Skeletal muscle satellite cell (primary cell): Measurements from ENCODE around the gene SCGB3A2.
"Not testable (repeated sequence)": the region's sequence is repeated elsewhere in the genome, so short reads cannot be mapped to it uniquely, and the experiment has no call there.

Source experiments
- H3K27me3 ChIP-seq: 2 replicates; pipeline ENCODE4 v1.7.0; 2013; ENCODE audit warnings: low read length; ENCODE audit not compliant: control insufficient read depth, insufficient read depth
- H3K36me3 ChIP-seq: 2 replicates; pipeline ENCODE4 v1.7.0; 2013; ENCODE audit warnings: mild to moderate bottlenecking, control low read depth, low read length; ENCODE audit not compliant: insufficient read depth
- H3K4me1 ChIP-seq: 2 replicates; pipeline ENCODE4 v1.7.0; 2013; ENCODE audit warnings: low read length; ENCODE audit not compliant: control insufficient read depth, insufficient read depth
- H3K4me2 ChIP-seq: 2 replicates; pipeline ENCODE4 v1.7.0; 2013; ENCODE audit warnings: mild to moderate bottlenecking, low read length
- H3K4me3 ChIP-seq: 2 replicates; pipeline ENCODE4 v1.7.0; 2013; ENCODE audit warnings: low read length
- H3K9ac ChIP-seq: 2 replicates; pipeline ENCODE4 v1.7.0; 2013; ENCODE audit warnings: mild to moderate bottlenecking, low read depth, low read length, moderate library complexity
- H3K9me3 ChIP-seq: replicated peaks from 2 replicates; pipeline ENCODE4 v1.7.0; 2013; ENCODE audit warnings: mild to moderate bottlenecking, control low read depth, low read length

Gene SCGB3A2

GRCh38 chr5:147869892-147870291, 8.6 kb upstream of the SCGB3A2 start:
- H3K36me3 ChIP-seq, H3K27me3 ChIP-seq, H3K9me3 ChIP-seq, H3K4me3 ChIP-seq, H3K9ac ChIP-seq, H3K4me1 ChIP-seq, H3K4me2 ChIP-seq: not testable (repeated sequence)

- H3K36me3 ChIP-seq, H3K9me3 ChIP-seq, H3K4me2 ChIP-seq, H3K4me1 ChIP-seq, H3K27me3 ChIP-seq, H3K4me3 ChIP-seq, H3K9ac ChIP-seq: not testable (repeated sequence)
These were observed 6.4 kb upstream of the SCGB3A2 start for GRCh38 chr5:147871980-147872549.

- H3K27me3 ChIP-seq: peaks cover 14% of the 10 kb centered on the region
- H3K4me1 ChIP-seq, H3K9ac ChIP-seq, H3K36me3 ChIP-seq, H3K9me3 ChIP-seq, H3K4me2 ChIP-seq, H3K4me3 ChIP-seq: not testable (repeated sequence)
These were observed 5.6 kb upstream of the SCGB3A2 start for GRCh38 chr5:147872744-147873435.

- H3K9ac ChIP-seq, H3K4me1 ChIP-seq, H3K4me2 ChIP-seq, H3K4me3 ChIP-seq, H3K36me3 ChIP-seq, H3K9me3 ChIP-seq: not testable (repeated sequence)
- peaks cover 23% of the 10 kb centered on the region for H3K27me3 ChIP-seq
These were observed 4.2 kb upstream of the SCGB3A2 start for GRCh38 chr5:147874118-147874875.

- Histone ChIP-seq H3K4me3 (no peak overlapping the region), H3K9ac (no peak overlapping the region), H3K27me3 (peaks cover 25% of the 10 kb centered on the region), H3K4me2 (no peak overlapping the region), H3K4me1 (no peaks in the 10 kb centered on the region), H3K36me3 (no peaks in the 10 kb centered on the region), H3K9me3 (no peaks in the 10 kb centered on the region)
These were observed 3.6 kb upstream of the SCGB3A2 start for GRCh38 chr5:147874910-147875367.

- no peak overlapping the region for H3K4me3 ChIP-seq
- no peaks in the 10 kb centered on the region for H3K36me3 ChIP-seq
- H3K9me3 ChIP-seq: no peaks in the 10 kb centered on the region
- no peak overlapping the region for H3K4me2 ChIP-seq
- H3K9ac ChIP-seq: no peak overlapping the region
- peaks cover 32% of the 10 kb centered on the region for H3K27me3 ChIP-seq
- H3K4me1 ChIP-seq: no peaks in the 10 kb centered on the region
These were observed 2.4 kb upstream of the SCGB3A2 start for GRCh38 chr5:147876141-147876540.

- Histone ChIP-seq H3K9me3 (no peaks in the 10 kb centered on the region), H3K4me2 (no peak overlapping the region), H3K36me3 (no peaks in the 10 kb centered on the region), H3K4me1 (no peaks in the 10 kb centered on the region), H3K27me3 (peaks cover 35% of the 10 kb centered on the region), H3K9ac (no peak overlapping the region), H3K4me3 (no peak overlapping the region)
These were observed 1.9 kb upstream of the SCGB3A2 start for GRCh38 chr5:147876626-147877025.

GRCh38 chr5:147879784-147880183, 1.3 kb downstream of the SCGB3A2 start:
- H3K9ac ChIP-seq: no peak overlapping the region
- H3K4me3 ChIP-seq: no peak overlapping the region
- H3K4me1 ChIP-seq: no peaks in the 10 kb centered on the region
- no peaks in the 10 kb centered on the region for H3K36me3 ChIP-seq
- no peak overlapping the region for H3K4me2 ChIP-seq
- no peaks in the 10 kb centered on the region for H3K9me3 ChIP-seq
- H3K27me3 ChIP-seq: peaks cover 40% of the 10 kb centered on the region

GRCh38 chr5:147880487-147880886, 2.0 kb downstream of the SCGB3A2 start:
- H3K9ac ChIP-seq: no peak overlapping the region
- peaks cover 40% of the 10 kb centered on the region for H3K27me3 ChIP-seq
- no peak overlapping the region for H3K4me2 ChIP-seq
- H3K4me3 ChIP-seq: no peak overlapping the region
- H3K9me3 ChIP-seq: no peaks in the 10 kb centered on the region
- no peaks in the 10 kb centered on the region for H3K4me1 ChIP-seq
- H3K36me3 ChIP-seq: no peaks in the 10 kb centered on the region

- Histone ChIP-seq H3K4me3 (no peak overlapping the region), H3K9me3 (no peaks in the 10 kb centered on the region), H3K36me3 (no peaks in the 10 kb centered on the region), H3K27me3 (peaks cover 28% of the 10 kb centered on the region), H3K4me1 (peaks cover 6% of the 10 kb centered on the region), H3K9ac (no peak overlapping the region), H3K4me2 (no peak overlapping the region)
These were observed 4.2 kb downstream of the SCGB3A2 start for GRCh38 chr5:147882586-147883313.

- Histone ChIP-seq H3K4me2 (no peak overlapping the region), H3K36me3 (no peaks in the 10 kb centered on the region), H3K4me1 (peaks cover 16% of the 10 kb centered on the region)
These were observed 8.6 kb downstream of the SCGB3A2 start for GRCh38 chr5:147887026-147887627.

More at GRCh38 chr5:147887026-147887627, 8.6 kb downstream of the SCGB3A2 start:
- H3K9ac ChIP-seq: no peak overlapping the region
- peaks cover 5% of the 10 kb centered on the region for H3K27me3 ChIP-seq
- H3K9me3 ChIP-seq: no peaks in the 10 kb centered on the region
- H3K4me3 ChIP-seq: no peak overlapping the region
